Measurements from ENCODE around the gene NOS1AP. TPM values are rescaled to one million over a fixed set of nuclear protein-coding genes. Genes with fewer than 3 reads are reported as not detected.

The NOS1AP gene
- total and polyA plus RNA-seq, 9 of the 15 experiments (the other 6 are each of a cell fraction or from before 2014, with no cell fraction given): 0.07 to 1.5 (median 0.22) TPM

- TF ChIP-seq CHD7 (IDR thresholded peaks at IDR 0.05; ENCODE audit: low read depth, low read length) (no peak), PHTF2 (CRISPR knock-in tag; IDR thresholded peaks at IDR 0.05) (no peak), IRF2 (CRISPR knock-in tag; IDR thresholded peaks at IDR 0.05) (no peak)
Observed at GRCh38 chr1:162153374-162153773, 83.9 kb downstream of the NOS1AP start (continued).
